HG02798 (cell line): Measurements from ENCODE around the gene RHOA.

Source experiments
- ATAC-seq: cut with Tn5 transposase; IDR thresholded peaks from one replicate; pipeline ENCODE4 v1.9.1; 2021; ENCODE audit warnings: mild to moderate bottlenecking; ENCODE audit not compliant: unreplicated experiment, poor library complexity

Gene RHOA

GRCh38 chr3:49411968-49412631, at the start of gene RHOA, which contains the start of gene TCTA:
RHOA (minus strand) TSS chr3:49411976; CDS start chr3:49375589, 36,387 bp downstream.
TCTA (plus strand) TSS chr3:49412423; CDS start chr3:49412427, 4 bp downstream.
- peak; percentile 87 for ATAC-seq

- ATAC-seq: no peak
These were observed 49.2 kb upstream of the RHOA start for GRCh38 chr3:49460956-49461355.

GRCh38 chr3:49460188-49460890, 48.6 kb upstream of the RHOA start:
- no peak for ATAC-seq

GRCh38 chr3:49456466-49456865, 44.7 kb upstream of the RHOA start:
- ATAC-seq: no peak

GRCh38 chr3:49454898-49455681, 43.3 kb upstream of the RHOA start:
- no peak for ATAC-seq

- ATAC-seq: no peak
These were observed 42.7 kb upstream of the RHOA start for GRCh38 chr3:49454458-49454857.

GRCh38 chr3:49453621-49454020, 41.8 kb upstream of the RHOA start:
- no peak for ATAC-seq

GRCh38 chr3:49445391-49445790, 33.6 kb upstream of the RHOA start:
- no peak for ATAC-seq

GRCh38 chr3:49434731-49435130, 23.0 kb upstream of the RHOA start:
- no peak for ATAC-seq

- ATAC-seq: no peak
These were observed 16.9 kb upstream of the RHOA start for GRCh38 chr3:49428752-49429080.

- no peak for ATAC-seq
These were observed 15.8 kb upstream of the RHOA start for GRCh38 chr3:49427586-49427985.

- ATAC-seq: no peak
These were observed 13.0 kb upstream of the RHOA start for GRCh38 chr3:49424816-49425215.

- ATAC-seq: no peak
These were observed 10.8 kb upstream of the RHOA start, which contains the start of gene AMT for GRCh38 chr3:49422379-49423248. AMT (minus strand) TSS chr3:49422473; CDS start chr3:49422450, 23 bp downstream.

- no peak for ATAC-seq
These were observed 10.2 kb upstream of the RHOA start for GRCh38 chr3:49421890-49422378.

GRCh38 chr3:49417516-49418120, 5.8 kb upstream of the RHOA start:
- no peak for ATAC-seq

- ATAC-seq: no peak
These were observed 5.1 kb upstream of the RHOA start for GRCh38 chr3:49416867-49417266.

GRCh38 chr3:49415931-49416601, 4.3 kb upstream of the RHOA start:
- ATAC-seq: no peak

GRCh38 chr3:49414753-49415152, 3.0 kb upstream of the RHOA start:
- ATAC-seq: no peak

- ATAC-seq: no peak
These were observed 1.6 kb upstream of the RHOA start for GRCh38 chr3:49413338-49413734.
